ENCODE data around the gene KRT81.
"Not testable (repeated sequence)": the region's sequence is repeated elsewhere in the genome, so short reads cannot be mapped to it uniquely, and the experiment has no call there.

KRT81 gene

DNA sequence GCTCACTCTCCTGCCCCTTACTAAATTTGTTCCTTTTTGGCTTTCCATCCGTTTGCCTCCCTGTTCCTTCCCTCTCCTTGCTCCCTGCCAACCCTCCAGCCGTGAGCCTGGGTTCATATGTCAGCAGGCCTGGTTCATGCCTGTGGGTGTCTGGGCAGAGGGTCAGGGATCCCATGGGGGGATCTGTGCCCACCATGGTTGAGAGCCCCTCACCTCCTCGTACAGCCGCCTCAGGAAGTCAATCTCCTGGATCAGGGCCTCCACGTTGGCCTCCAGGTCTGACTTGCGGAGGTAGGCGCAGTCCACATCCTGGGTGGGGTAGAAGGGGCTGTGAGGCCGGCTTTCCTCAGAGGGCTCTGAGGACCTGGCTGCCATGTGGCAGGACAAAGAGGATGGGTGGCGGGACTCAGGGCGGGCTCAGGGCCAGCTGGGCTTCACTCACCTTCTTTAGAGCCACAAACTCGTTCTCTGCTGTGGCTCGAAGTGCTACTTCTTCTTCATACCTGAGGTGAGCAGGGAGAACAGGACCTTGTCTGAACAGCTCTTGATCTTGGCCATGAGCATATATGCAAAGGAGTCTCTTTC, 26.2 kb upstream of the KRT81 start:
- no peak overlapping the region for H2BK120ac ChIP-seq (ENCODE audit: insufficient read depth, low read length, poor library complexity)
- H3K14ac ChIP-seq (ENCODE audit: low read length): no peak overlapping the region
- H3K18ac ChIP-seq (ENCODE audit: low read length): no peak overlapping the region
- no peak overlapping the region for H4K91ac ChIP-seq (ENCODE audit: low read depth, low read length)
- no peak overlapping the region for H3K4ac ChIP-seq (ENCODE audit: low read depth, low read length)
- H3K27me3 ChIP-seq (ENCODE audit: insufficient read depth, low read length): no peaks in the 10 kb centered on the region
- no peak overlapping the region for H2BK5ac ChIP-seq (ENCODE audit: low read depth, low read length, poor library complexity)
- H4K12ac ChIP-seq (ENCODE audit: low read depth, low read length): no peak overlapping the region
- H3K4me2 ChIP-seq (ENCODE audit: low read length): no peak overlapping the region
- no peaks in the 10 kb centered on the region for H3K9me3 ChIP-seq (ENCODE audit: insufficient read depth, low read depth, low read length)
- H3K27ac ChIP-seq (ENCODE audit: low read depth, low read length): no peak overlapping the region
- no CpG with 5 or more reads among the region's 12 CpGs for WGBS (ENCODE audit: extremely low coverage, insufficient coverage, insufficient read length)
- no peak overlapping the region for H2AFZ ChIP-seq (ENCODE audit: insufficient read depth, low read length, poor library complexity)
- H4K8ac ChIP-seq (ENCODE audit: low read depth, low read length): no peak overlapping the region
- no peak overlapping the region for H3K9ac ChIP-seq (ENCODE audit: low read length)
- no peaks in the 10 kb centered on the region for H3K79me2 ChIP-seq (ENCODE audit: control insufficient read depth, insufficient read depth, low read length, poor library complexity)
- no peak overlapping the region for H2AK5ac ChIP-seq (ENCODE audit: low read length)
- H3K23ac ChIP-seq (ENCODE audit: low read length): no peak overlapping the region
- H2BK12ac ChIP-seq (ENCODE audit: low read length): no peak overlapping the region
- DNase-seq: no peak
- no peak overlapping the region for H3K4me3 ChIP-seq (ENCODE audit: low read depth, low read length)
- no peaks in the 10 kb centered on the region for H3K4me1 ChIP-seq (ENCODE audit: control insufficient read depth in 1 of 2, insufficient read depth in 2 of 2, low read length in 2 of 2)
- no peaks in the 10 kb centered on the region for H3K79me1 ChIP-seq (ENCODE audit: low read length)
- H3K36me3 ChIP-seq (ENCODE audit: control insufficient read depth in 1 of 2, insufficient read depth in 2 of 2, low read length in 2 of 2): no peaks in the 10 kb centered on the region

DNA sequence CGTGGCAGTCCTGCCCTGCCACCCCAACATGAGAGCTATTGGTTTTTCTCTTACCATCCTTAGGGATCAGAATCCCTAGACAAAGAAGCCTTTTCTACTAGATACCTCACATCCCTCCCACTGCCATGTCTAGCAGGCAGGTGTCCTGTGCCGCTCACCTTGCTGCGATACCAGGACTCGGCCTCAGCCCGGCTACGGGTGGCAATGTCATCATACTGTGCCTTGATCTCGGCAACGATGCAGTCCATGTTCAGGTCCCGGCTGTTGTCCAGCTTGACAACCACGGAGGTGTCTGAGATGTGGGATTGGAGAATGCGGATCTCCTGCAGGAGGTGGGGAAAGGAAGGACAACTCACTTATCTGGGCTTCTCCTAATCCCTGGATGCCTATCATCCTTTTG, 25.4 kb upstream of the KRT81 start:
- H3K79me2 ChIP-seq (ENCODE audit: control insufficient read depth, insufficient read depth, low read length, poor library complexity): no peaks in the 10 kb centered on the region
- no peaks in the 10 kb centered on the region for H3K27me3 ChIP-seq (ENCODE audit: insufficient read depth, low read length)
- H3K4me3 ChIP-seq (ENCODE audit: low read depth, low read length): no peak overlapping the region
- no peak overlapping the region for H2AK5ac ChIP-seq (ENCODE audit: low read length)
- H2BK5ac ChIP-seq (ENCODE audit: low read depth, low read length, poor library complexity): no peak overlapping the region
- no peaks in the 10 kb centered on the region for H3K79me1 ChIP-seq (ENCODE audit: low read length)
- H3K4me2 ChIP-seq (ENCODE audit: low read length): no peak overlapping the region
- no CpG with 5 or more reads among the region's 11 CpGs for WGBS (ENCODE audit: extremely low coverage, insufficient coverage, insufficient read length)
- no peaks in the 10 kb centered on the region for H3K36me3 ChIP-seq (ENCODE audit: control insufficient read depth in 1 of 2, insufficient read depth in 2 of 2, low read length in 2 of 2)
- H3K4me1 ChIP-seq (ENCODE audit: control insufficient read depth in 1 of 2, insufficient read depth in 2 of 2, low read length in 2 of 2): no peaks in the 10 kb centered on the region
- H2BK12ac ChIP-seq (ENCODE audit: low read length): no peak overlapping the region
- H2AFZ ChIP-seq (ENCODE audit: insufficient read depth, low read length, poor library complexity): no peak overlapping the region
- no peak overlapping the region for H2BK120ac ChIP-seq (ENCODE audit: insufficient read depth, low read length, poor library complexity)
- no peak overlapping the region for H4K12ac ChIP-seq (ENCODE audit: low read depth, low read length)
- DNase-seq: peak in 1 of 2 donors; percentile 21
- H3K4ac ChIP-seq (ENCODE audit: low read depth, low read length): no peak overlapping the region
- no peak overlapping the region for H4K91ac ChIP-seq (ENCODE audit: low read depth, low read length)
- no peaks in the 10 kb centered on the region for H3K9me3 ChIP-seq (ENCODE audit: insufficient read depth, low read depth, low read length)
- H3K23ac ChIP-seq (ENCODE audit: low read length): no peak overlapping the region
- H3K9ac ChIP-seq (ENCODE audit: low read length): no peak overlapping the region
- no peak overlapping the region for H4K8ac ChIP-seq (ENCODE audit: low read depth, low read length)
- H3K27ac ChIP-seq (ENCODE audit: low read depth, low read length): no peak overlapping the region
- H3K14ac ChIP-seq (ENCODE audit: low read length): no peak overlapping the region
- no peak overlapping the region for H3K18ac ChIP-seq (ENCODE audit: low read length)

DNA sequence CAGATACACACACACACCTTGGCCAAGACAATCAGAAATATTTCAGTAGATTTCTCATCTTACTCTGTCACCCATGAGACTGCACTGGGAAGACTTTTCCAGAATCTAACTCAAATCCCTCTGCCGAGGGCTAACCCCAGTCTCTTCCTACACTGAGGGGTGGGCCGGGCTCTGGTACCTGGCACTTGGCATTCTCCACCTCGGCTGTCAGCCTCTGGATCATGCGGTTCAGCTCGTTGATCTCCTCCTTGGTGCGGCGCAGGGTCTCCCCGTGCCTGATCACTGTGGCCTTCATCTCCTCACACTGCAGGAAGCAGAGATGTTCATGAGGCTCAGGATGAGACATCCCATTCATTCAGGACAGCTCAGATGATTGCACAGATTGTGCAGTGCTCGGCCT, 25.0 kb upstream of the KRT81 start:
- no peak overlapping the region for H3K14ac ChIP-seq (ENCODE audit: low read length)
- no peak overlapping the region for H4K8ac ChIP-seq (ENCODE audit: low read depth, low read length)
- no peak for DNase-seq
- H3K4ac ChIP-seq (ENCODE audit: low read depth, low read length): no peak overlapping the region
- no peak overlapping the region for H2AFZ ChIP-seq (ENCODE audit: insufficient read depth, low read length, poor library complexity)
- no peak overlapping the region for H2AK5ac ChIP-seq (ENCODE audit: low read length)
- H3K9ac ChIP-seq (ENCODE audit: low read length): no peak overlapping the region
- H3K36me3 ChIP-seq (ENCODE audit: control insufficient read depth in 1 of 2, insufficient read depth in 2 of 2, low read length in 2 of 2): no peaks in the 10 kb centered on the region
- no peak overlapping the region for H3K23ac ChIP-seq (ENCODE audit: low read length)
- no peak overlapping the region for H4K12ac ChIP-seq (ENCODE audit: low read depth, low read length)
- H3K27ac ChIP-seq (ENCODE audit: low read depth, low read length): no peak overlapping the region
- H3K4me1 ChIP-seq (ENCODE audit: control insufficient read depth in 1 of 2, insufficient read depth in 2 of 2, low read length in 2 of 2): no peaks in the 10 kb centered on the region
- H3K18ac ChIP-seq (ENCODE audit: low read length): no peak overlapping the region
- no peaks in the 10 kb centered on the region for H3K79me2 ChIP-seq (ENCODE audit: control insufficient read depth, insufficient read depth, low read length, poor library complexity)
- H2BK12ac ChIP-seq (ENCODE audit: low read length): no peak overlapping the region
- H3K9me3 ChIP-seq (ENCODE audit: insufficient read depth, low read depth, low read length): no peaks in the 10 kb centered on the region
- H2BK120ac ChIP-seq (ENCODE audit: insufficient read depth, low read length, poor library complexity): no peak overlapping the region
- no peak overlapping the region for H2BK5ac ChIP-seq (ENCODE audit: low read depth, low read length, poor library complexity)
- no peak overlapping the region for H3K4me3 ChIP-seq (ENCODE audit: low read depth, low read length)
- no peak overlapping the region for H3K4me2 ChIP-seq (ENCODE audit: low read length)
- WGBS (ENCODE audit: extremely low coverage, insufficient coverage, insufficient read length): no CpG with 5 or more reads among the region's 9 CpGs
- no peak overlapping the region for H4K91ac ChIP-seq (ENCODE audit: low read depth, low read length)
- H3K79me1 ChIP-seq (ENCODE audit: low read length): no peaks in the 10 kb centered on the region
- no peaks in the 10 kb centered on the region for H3K27me3 ChIP-seq (ENCODE audit: insufficient read depth, low read length)

DNA sequence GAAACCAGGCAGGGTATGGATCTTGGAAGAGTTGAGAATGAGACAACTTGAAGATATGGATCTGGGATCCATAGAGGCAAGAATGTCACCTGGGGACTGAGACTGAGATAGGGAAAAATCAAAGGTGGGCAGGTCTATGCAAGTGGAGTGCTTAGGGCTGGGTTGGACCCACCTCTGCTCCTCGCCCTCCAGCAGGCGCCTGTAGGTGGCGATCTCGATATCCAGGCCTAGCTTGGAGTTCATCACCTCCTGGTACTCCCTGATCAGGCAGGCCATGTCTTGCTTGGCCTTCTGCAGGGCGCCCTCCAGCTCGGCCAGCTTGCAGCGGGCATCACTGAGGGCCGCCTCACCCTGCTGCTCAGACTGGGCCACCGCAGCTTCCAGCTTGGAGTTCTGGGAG, 24.4 kb upstream of the KRT81 start:
- H2AFZ ChIP-seq (ENCODE audit: insufficient read depth, low read length, poor library complexity); H3K79me2 ChIP-seq (ENCODE audit: control insufficient read depth, insufficient read depth, low read length, poor library complexity); H3K4me2 ChIP-seq (ENCODE audit: low read length): not testable (repeated sequence)

More for the DNA sequence above, 24.4 kb upstream of the KRT81 start:
- not testable (repeated sequence) for H4K8ac ChIP-seq (ENCODE audit: low read depth, low read length); H3K27ac ChIP-seq (ENCODE audit: low read depth, low read length); H3K79me1 ChIP-seq (ENCODE audit: low read length); H2BK5ac ChIP-seq (ENCODE audit: low read depth, low read length, poor library complexity); H3K27me3 ChIP-seq (ENCODE audit: insufficient read depth, low read length); H3K36me3 ChIP-seq (ENCODE audit: control insufficient read depth in 1 of 2, insufficient read depth in 2 of 2, low read length in 2 of 2); H3K4ac ChIP-seq (ENCODE audit: low read depth, low read length); H3K9me3 ChIP-seq (ENCODE audit: insufficient read depth, low read depth, low read length); H2AK5ac ChIP-seq (ENCODE audit: low read length); H3K14ac ChIP-seq (ENCODE audit: low read length); H3K9ac ChIP-seq (ENCODE audit: low read length); H2BK12ac ChIP-seq (ENCODE audit: low read length); H2BK120ac ChIP-seq (ENCODE audit: insufficient read depth, low read length, poor library complexity); H4K91ac ChIP-seq (ENCODE audit: low read depth, low read length); H3K4me3 ChIP-seq (ENCODE audit: low read depth, low read length); H3K23ac ChIP-seq (ENCODE audit: low read length); H3K18ac ChIP-seq (ENCODE audit: low read length); H4K12ac ChIP-seq (ENCODE audit: low read depth, low read length); H3K4me1 ChIP-seq (ENCODE audit: control insufficient read depth in 1 of 2, insufficient read depth in 2 of 2, low read length in 2 of 2)
- WGBS (ENCODE audit: extremely low coverage, insufficient coverage, insufficient read length): no CpG with 5 or more reads among the region's 9 CpGs
- DNase-seq: peak; percentile 5 to 37
